ENCODE results near the gene PPM1H.

Gene PPM1H

DNA sequence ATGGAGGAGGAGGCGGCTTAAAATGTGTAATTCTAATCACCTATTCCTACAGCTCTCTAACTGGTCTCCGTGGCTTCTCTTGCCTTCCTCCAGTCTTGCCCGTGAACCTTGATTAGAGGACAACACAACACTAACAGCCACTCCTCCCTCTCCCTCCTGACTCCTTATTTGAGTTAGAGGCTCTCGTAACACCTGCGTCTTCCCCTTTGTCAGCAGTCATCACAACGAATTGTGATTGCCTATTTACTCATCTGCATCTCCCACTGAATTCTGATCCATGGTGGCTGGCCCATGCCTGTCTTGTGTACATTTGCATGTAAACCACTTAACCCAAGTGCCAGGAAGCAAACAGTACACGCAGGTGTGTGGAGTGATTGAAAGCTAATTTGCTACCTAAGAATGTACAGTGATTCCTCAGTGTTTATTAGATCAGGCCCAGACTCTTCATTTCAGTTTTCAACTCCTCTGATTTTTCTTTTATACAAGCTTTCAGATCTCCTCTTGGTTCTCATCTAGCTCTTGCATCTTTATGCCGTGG lies 313.8 kb downstream of the PPM1H start:
- TF ChIP-seq, protein P1, sequence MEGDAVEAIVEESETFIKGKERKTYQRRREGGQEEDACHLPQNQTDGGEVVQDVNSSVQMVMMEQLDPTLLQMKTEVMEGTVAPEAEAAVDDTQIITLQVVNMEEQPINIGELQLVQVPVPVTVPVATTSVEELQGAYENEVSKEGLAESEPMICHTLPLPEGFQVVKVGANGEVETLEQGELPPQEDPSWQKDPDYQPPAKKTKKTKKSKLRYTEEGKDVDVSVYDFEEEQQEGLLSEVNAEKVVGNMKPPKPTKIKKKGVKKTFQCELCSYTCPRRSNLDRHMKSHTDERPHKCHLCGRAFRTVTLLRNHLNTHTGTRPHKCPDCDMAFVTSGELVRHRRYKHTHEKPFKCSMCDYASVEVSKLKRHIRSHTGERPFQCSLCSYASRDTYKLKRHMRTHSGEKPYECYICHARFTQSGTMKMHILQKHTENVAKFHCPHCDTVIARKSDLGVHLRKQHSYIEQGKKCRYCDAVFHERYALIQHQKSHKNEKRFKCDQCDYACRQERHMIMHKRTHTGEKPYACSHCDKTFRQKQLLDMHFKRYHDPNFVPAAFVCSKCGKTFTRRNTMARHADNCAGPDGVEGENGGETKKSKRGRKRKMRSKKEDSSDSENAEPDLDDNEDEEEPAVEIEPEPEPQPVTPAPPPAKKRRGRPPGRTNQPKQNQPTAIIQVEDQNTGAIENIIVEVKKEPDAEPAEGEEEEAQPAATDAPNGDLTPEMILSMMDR (IDR thresholded peaks at IDR 0.05; ENCODE audit: insufficient read depth, low read length, poor library complexity, severe bottlenecking): no peak
- Histone ChIP-seq H3K27me3 (replicated peaks; ENCODE audit: control insufficient read depth, insufficient read depth, low read length) (no peaks in the 10 kb centered on the region), H3K4me3 (replicated peaks; ENCODE audit: low read depth, low read length) (no peak overlapping the region), H3K36me3 (ENCODE audit: control insufficient read depth, insufficient read depth, low read length) (no peaks in the 10 kb centered on the region)
- DNase-seq (ENCODE audit: extremely low read depth, insufficient read length): no peak

DNA sequence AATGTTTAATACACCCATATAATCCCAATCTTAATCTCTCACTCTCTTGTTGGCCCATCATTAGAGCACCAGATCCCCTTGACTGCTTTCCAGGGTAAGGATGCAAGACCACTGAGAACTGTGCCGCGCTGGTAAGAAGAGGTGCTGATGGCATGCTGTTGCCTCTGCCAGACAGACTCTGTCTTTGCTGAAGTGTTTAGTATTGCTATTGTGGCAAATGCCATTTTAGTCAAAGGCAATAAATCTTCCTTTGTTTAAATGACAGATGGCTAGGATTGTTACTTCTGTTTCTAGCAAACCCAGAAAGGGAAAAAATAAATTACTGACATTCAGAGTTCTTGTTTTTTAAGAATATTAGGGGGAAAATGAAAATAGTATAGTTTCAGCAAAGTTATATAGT lies 316.0 kb downstream of the PPM1H start:
- no peak for DNase-seq (ENCODE audit: extremely low read depth, insufficient read length)
- H3K36me3 ChIP-seq (ENCODE audit: control insufficient read depth, insufficient read depth, low read length): no peaks in the 10 kb centered on the region
- no peak overlapping the region for H3K4me3 ChIP-seq (replicated peaks; ENCODE audit: low read depth, low read length)
- no peaks in the 10 kb centered on the region for H3K27me3 ChIP-seq (replicated peaks; ENCODE audit: control insufficient read depth, insufficient read depth, low read length)
- TF ChIP-seq, protein P1 (IDR thresholded peaks at IDR 0.05; ENCODE audit: insufficient read depth, low read length, poor library complexity, severe bottlenecking): no peak

DNA sequence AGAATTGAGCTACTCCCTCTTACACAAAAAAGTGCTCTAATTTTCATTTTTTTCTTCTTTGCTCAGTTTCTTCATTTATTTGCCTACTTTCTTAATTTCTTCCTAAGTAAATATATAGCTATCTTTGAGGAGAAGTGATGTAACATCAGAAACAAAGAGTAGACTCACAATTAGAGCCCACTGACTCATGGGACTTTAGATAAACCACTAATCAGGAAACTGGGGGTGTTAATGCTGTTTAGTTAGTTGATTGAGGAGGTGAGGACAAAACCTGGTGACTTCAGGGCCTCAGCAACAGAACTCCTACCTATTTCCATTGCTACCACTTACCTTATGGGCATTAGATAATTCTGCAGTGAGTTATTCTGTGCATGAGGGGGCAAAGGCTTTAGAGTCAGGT lies 316.6 kb downstream of the PPM1H start:
- H3K27me3 ChIP-seq (replicated peaks; ENCODE audit: control insufficient read depth, insufficient read depth, low read length): no peaks in the 10 kb centered on the region
- TF ChIP-seq, protein P1 (IDR thresholded peaks at IDR 0.05; ENCODE audit: insufficient read depth, low read length, poor library complexity, severe bottlenecking): no peak
- no peak overlapping the region for H3K4me3 ChIP-seq (replicated peaks; ENCODE audit: low read depth, low read length)
- DNase-seq (ENCODE audit: extremely low read depth, insufficient read length): no peak
- H3K36me3 ChIP-seq (ENCODE audit: control insufficient read depth, insufficient read depth, low read length): no peaks in the 10 kb centered on the region

DNA sequence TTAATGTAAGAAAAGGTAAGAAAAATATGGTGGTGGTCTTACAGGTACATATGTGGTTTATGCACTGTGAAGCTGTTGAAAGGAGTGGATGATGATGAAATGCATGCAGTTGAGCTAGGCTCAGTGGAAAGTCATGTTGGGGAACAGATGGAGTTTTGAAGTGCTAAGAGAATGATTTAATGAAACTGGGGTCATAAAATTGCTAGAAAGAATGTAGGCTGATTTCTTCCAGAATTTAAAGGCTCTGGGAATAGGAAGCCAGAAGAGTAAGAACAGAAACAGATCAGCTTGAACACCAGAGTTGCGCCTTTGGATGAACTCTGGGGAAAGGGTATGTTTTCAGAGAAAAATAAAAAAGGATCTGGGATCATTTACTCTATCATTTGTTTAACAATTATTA lies 321.9 kb downstream of the PPM1H start:
- no peaks in the 10 kb centered on the region for H3K36me3 ChIP-seq (ENCODE audit: control insufficient read depth, insufficient read depth, low read length)
- no peaks in the 10 kb centered on the region for H3K27me3 ChIP-seq (replicated peaks; ENCODE audit: control insufficient read depth, insufficient read depth, low read length)
- TF ChIP-seq, protein P1 (IDR thresholded peaks at IDR 0.05; ENCODE audit: insufficient read depth, low read length, poor library complexity, severe bottlenecking): no peak
- H3K4me3 ChIP-seq (replicated peaks; ENCODE audit: low read depth, low read length): no peak overlapping the region
- DNase-seq (ENCODE audit: extremely low read depth, insufficient read length): no peak

DNA sequence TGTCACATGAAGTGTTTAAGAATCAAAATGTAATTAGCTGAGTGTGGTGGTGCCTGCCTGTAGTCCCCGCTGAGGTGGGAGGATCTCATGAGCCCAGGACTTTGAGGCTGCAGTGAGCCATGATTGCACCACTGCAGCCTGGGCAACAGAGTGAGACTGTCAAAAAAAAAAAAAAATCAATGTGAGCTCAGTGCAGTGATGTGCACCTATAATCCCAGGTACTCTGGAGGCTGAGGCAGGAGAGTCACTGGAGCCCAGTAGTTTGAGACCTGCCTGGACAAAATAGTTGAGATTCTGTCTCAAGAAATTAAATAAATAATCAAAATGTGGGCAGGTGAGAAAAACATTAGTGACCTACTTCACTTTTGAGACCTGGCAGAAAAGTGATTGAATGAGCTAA lies 328.3 kb downstream of the PPM1H start:
- H3K36me3 ChIP-seq (ENCODE audit: control insufficient read depth, insufficient read depth, low read length): peaks cover 3% of the 10 kb centered on the region; the same call in 1 of the 2 replicates
- TF ChIP-seq, protein P1 (IDR thresholded peaks at IDR 0.05; ENCODE audit: insufficient read depth, low read length, poor library complexity, severe bottlenecking): no peak
- H3K27me3 ChIP-seq (replicated peaks; ENCODE audit: control insufficient read depth, insufficient read depth, low read length): no peaks in the 10 kb centered on the region
- H3K4me3 ChIP-seq (replicated peaks; ENCODE audit: low read depth, low read length): no peak overlapping the region
- no peak for DNase-seq (ENCODE audit: extremely low read depth, insufficient read length)

DNA sequence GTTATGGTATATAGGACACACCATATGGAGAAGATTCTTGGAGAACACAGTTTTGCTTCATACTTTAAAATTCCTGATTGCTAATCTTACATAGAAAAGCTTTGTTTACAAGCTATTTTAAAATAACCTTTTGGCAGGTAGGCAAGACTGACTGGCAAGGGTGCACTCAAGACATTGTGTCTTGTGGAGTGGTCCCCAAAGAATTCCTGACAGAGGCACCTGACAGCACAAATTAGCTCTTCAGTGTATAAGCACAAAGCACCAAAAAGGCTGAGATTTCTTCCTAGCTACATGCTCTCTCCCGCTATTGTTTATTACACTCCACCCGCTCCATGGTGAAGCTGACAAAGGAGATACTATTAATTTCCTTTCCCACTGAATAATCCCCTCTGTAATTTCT lies 329.0 kb downstream of the PPM1H start:
- TF ChIP-seq, protein P1 (IDR thresholded peaks at IDR 0.05; ENCODE audit: insufficient read depth, low read length, poor library complexity, severe bottlenecking): no peak
- Histone ChIP-seq H3K36me3 (ENCODE audit: control insufficient read depth, insufficient read depth, low read length) (peaks cover 3% of the 10 kb centered on the region; the same call in 1 of the 2 replicates), H3K4me3 (replicated peaks; ENCODE audit: low read depth, low read length) (no peak overlapping the region), H3K27me3 (replicated peaks; ENCODE audit: control insufficient read depth, insufficient read depth, low read length) (no peaks in the 10 kb centered on the region)
- no peak for DNase-seq (ENCODE audit: extremely low read depth, insufficient read length)

All from GM06990 (cell line).